CD1c-positive myeloid dendritic cell (primary cell): ENCODE results near the gene ANTXR1.

ENCODE experiments used
- DNase-seq: peaks from one replicate; pipeline ENCODE4 v3.0.0-alpha.2; 2016; ENCODE audit errors: extremely low spot score

Gene ANTXR1

DNA sequence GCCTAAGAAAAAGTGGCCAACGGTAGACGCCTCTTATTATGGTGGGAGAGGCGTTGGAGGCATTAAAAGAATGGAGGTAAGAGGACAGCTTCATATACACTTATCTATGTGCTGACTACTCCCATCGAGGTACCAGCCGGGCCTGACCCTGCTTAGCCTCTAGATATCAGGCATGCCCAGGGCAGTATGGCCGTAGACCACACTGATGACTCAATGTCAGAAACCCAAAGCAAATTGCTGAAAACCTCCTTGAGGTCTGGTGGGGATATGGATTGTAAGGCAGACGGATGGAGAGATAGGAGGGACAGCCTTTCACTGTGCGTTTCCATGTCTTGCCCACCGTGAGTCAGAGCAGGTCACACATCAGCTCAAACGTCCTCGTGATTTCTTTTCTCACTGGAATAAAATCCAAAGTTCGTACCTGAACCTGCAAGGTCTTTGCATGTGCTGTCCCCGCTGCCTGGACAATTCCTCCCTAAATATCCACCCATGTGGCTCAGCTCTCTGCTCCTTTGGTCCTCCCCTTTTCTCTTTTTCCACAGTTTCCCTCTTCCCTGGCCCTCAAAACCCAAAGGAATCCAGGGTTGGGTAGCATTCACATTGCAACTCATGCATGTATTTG lies 168.9 kb downstream of the ANTXR1 start:
- DNase-seq = no peak

DNA sequence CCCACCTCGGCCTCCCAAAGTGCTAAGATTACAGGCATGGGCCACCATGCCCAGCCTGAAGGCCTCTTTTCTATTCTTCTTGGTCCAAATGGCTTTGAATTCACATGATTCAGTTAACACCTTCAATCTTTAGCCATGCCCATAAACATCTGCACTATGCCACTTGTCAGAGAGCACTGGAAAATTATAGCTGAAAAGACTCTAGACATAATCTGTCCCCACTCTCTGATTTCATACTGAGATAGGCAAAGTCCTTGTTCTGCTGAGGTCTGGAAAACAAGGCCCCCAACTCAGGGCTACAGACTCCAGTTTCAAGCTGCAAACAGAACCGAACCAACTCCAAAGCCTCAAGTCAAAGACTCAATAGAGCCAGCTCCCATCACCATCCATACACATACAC lies 170.7 kb downstream of the ANTXR1 start:
- DNase-seq = no peak

DNA sequence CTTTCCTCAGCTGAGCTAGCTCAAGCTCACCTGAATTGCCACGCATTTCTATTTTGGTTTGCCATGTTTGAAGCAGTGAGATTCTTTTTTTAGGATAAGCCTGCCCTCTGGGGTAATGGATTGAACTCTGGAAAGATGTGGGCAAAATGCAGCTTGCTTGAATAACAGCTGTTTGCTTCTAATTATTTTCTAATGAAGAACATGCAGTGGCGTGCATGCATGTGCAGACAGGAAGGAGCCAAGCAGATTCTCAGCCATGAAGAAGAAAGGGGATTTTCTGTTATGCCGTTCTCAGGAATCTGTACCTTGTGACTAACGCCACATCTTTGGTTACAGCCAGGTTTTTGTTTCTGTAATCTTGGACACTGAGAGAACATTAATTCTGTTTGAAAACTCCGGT lies 171.2 kb downstream of the ANTXR1 start:
- DNase-seq = no peak

DNA sequence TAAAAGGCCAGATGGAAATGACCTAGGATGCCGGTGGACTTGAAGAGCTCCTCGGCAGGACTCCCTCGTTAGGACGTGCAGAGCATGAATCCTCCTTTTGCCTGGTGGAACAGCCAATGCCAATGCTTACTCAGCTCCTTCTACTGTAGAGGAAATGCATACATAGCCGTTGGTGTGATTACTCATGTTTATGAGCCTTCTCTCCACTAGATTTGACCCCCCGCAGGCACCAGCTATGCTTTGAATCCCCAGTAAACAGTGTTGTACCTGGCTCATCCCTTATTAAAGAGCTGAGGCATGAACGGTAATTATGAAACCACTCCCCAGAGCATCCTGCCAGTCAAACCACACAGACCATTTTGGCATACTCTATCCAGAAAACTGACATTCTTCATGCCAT lies 172.8 kb downstream of the ANTXR1 start:
- no peak for DNase-seq

DNA sequence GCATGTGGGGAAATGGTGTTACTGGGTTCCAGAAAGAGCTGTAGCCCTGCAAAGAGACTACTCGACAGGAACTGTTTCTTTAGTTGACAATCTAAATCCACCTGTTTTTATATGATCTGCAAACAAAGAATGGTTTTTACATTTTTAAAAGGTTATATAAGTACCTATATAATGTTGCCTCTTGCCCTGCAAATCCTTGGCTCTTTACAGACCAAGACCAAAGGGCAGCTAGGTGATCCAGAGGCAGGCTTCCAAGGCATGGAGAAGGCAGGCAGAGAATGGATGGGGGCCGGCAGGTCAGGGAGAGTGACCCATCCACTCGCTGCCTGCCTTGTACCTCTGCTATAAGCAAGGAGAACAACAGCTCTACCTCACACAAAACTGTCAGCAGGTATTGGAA lies 173.6 kb downstream of the ANTXR1 start:
- DNase-seq = no peak

DNA sequence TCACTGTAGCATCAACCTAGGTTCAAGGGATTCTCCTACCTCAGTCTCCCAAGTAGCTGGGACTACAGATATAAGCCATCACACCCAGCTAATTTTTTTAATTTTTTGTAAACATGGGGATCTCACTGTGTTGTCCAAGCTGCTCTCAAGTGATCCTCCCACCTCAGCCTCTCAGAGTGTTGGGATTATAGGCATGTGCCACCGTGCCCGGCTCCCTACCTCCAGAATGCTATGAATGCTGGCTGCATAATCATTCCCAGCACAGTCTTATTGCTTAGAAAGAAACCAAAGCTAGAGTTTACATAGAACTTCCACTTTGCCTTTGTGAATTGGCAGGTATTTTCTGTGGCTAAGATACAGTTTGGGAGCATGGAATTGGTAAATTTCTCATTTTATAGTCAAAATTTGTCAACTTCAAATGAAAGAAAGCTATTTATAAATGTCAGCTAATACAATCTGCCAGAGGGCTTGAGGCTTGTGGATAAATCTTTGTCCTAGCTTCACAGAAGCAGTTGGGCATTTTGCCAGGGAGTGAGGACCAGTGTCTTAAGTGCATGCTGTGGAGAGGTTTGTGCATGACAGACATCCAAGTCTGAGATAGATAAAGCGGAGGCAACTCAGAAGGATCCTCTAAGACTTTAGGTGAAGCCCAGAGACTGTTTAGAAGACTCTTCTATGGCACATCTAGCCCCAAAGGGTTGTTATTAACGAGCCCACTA lies 175.4 kb downstream of the ANTXR1 start:
- no peak for DNase-seq

DNA sequence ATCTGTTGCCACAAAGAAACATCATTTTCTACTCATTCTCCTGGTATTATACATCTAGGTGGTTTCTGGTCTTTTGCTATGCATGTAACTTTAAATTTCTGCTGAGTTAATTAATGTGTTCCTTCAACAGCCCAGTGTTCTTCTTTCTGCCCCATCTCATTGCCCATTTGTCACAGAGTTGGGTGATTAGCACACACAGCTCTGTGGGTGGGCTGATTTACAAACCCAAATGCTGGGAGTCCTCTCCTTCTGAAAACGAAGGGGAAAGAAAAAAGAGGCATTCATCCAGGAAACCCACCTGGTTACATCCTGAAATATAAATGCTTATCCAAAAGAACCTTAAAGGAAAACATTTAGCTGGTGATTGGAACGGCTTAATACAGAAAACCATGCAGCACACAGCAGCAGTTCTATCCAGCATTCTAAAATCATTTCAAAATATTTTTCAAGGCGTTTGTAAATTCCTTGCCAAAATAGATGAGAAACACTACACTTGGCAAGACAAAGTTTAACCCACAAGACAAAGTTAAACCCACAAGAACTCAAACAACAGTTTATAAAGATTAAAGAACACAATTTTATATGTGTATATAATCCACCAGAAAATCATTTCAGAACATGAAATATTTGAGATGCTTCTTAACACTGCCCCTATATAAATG lies 177.9 kb downstream of the ANTXR1 start:
- DNase-seq = no peak

DNA sequence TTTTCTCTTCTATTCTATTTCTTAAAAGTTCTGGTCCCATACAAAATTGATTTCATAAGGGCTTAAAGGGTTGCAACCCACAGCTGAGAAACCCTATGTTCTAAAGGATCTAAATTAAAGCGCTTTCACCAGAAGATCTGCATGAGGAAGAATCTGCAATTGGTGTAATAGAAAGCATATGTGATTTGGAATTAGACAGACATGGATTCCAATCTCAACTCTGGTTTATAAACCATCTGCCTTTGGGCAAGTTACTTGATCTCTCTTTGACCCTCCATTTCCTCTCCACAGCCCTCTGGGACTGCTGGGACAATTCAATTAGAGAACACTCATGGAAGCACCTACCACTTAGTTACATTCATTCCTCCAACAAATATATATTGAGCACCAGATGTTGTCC lies 178.7 kb downstream of the ANTXR1 start:
- no peak for DNase-seq

DNA sequence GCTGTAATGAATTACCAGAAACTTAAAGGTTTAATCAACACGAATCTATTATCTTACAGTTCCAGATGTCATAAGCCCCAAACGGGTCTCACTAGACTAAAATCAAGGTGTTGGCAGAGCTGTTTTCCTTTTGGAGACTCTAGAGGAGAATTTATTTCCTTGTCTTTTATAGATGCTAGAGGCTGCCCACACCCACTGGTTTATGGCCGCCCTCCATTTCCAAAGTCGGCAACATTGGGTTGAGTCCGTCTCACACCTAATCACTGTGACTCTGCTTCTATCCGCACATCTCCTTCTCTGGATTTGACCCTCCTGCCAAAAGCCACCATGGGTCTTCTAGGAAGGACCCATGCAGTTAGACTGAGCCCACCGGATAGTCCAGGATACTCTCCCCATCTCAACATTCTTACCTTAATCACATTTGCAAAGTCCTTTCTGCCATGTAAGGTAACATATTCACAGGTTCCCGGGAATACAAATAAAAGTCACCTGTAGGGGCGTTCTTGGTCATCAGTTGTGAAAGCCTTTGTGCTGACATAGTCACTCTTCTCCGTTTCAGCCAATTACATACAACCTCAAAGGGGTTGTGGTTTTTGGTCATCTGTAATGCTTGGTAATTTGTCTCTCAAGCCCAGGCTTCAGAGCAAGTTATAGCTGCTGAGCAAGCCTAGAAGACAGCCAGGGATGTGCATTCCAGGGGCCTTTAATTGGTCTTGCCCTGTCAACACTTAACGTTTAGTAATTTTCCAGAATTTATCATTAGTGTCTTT lies 179.4 kb downstream of the ANTXR1 start:
- DNase-seq = no peak

DNA sequence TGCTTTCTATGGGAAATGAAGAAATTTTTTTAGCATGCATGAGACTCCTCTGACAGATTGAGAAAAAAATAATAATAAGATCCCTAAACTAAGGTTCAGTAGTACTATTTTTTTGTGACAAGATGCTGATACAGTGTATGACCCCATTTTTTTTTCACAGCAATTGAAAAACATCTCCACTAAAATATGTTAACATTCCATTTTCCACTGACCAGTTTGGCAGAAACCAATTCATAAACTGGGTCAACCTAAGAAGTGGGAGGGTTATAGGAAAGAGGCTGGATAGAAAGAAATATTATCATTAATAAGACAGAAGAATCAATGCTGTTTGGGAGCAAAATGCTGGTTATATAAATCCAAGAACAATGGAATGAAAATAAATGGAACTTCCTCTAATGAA lies 182.7 kb downstream of the ANTXR1 start:
- no peak for DNase-seq

DNA sequence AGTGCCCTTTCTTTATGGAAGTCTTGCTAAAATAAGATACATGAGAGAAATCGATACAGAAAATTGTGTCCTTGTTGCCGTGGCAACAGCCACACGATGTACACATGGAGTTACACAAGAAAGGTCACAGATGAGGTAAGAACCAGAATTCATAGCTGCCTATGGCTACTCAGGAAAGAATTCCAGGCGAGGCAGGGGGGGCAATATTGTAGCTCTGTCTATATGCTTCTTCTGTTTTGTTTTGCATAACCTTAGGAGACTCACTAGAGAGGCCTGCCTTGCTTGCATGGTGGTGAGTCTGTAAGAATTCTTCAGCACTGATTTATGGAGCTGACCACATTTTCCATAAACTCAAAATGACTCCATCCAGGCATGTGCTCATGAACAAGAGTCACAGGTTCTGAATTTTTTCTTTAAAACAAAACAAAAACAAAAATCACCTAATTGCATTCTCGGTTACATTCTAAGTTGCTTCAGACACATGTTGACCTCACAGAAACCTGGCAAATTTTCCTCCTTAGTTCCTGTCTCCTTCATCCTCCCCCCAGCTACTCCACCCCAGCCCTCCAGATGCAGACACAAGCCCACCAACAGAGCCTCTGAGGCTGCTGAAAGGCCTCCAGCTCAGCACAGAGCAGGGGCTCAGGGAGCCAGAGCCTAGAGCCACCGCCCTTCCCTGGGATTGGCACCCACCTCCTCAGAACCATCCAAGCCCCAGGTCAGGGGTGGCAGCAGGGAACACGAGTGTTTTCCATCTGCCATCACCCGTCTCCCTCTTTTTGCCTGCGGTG lies 183.5 kb downstream of the ANTXR1 start:
- DNase-seq = no peak

DNA sequence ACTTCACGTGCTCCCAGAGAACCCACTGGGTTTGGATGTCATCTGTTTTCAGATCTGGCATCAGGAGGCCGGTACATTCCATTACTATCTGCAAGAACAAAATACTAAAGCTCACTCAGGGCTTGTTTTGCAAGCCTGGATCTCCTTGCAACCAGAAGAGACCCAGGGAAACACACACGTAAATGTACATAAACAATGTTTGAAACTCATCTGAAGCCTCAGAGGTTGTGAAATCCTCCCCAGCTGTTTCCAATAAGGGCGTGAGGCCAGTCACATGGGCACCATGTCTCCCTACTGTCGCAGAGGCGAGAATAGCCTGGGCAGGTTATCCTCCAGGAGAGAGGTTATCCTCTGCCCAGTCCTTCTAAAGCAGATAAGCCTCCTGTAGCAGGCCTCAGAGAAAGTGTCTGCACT lies 187.1 kb downstream of the ANTXR1 start:
- no peak for DNase-seq

DNA sequence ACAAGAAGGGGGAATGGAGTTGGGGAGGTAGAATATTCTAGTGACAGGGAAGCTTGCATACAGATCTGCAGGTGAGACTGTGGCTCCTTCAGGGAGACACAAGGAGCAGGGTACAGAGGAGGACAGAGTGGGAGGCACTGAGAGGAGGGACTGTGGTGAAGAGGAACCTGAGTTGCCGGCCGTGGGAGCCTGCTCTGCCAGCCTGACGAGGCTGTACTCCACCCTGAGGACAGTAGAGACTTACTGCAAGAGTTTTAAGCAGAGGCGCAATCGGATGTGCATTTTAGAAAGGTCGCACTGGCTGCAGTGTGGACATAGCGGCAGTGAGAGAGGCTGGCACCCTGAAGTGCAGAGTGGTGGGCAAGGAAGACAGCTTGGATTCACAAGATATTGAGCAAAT lies 188.3 kb downstream of the ANTXR1 start:
- peak; percentile 3 for DNase-seq

DNA sequence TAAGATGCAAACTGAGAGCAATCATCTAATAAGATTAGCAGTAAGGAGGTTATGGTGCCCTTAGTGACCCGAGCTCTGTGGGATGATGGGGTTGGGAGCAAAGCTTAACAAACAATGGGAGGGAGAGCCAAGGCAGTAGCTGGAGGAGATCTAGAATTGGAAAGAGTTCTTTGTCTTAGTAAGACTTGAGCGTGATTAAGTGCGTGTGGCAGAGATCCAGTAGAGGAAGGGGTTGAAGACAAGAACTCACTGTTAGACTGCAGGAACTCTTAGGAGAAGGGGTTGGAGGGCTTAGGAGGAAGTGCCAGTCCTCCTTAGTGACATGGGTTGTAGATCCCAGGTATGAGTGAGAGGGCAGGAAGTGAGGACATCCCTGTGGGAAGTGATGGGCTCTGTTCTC lies 189.3 kb downstream of the ANTXR1 start:
- no peak for DNase-seq

DNA sequence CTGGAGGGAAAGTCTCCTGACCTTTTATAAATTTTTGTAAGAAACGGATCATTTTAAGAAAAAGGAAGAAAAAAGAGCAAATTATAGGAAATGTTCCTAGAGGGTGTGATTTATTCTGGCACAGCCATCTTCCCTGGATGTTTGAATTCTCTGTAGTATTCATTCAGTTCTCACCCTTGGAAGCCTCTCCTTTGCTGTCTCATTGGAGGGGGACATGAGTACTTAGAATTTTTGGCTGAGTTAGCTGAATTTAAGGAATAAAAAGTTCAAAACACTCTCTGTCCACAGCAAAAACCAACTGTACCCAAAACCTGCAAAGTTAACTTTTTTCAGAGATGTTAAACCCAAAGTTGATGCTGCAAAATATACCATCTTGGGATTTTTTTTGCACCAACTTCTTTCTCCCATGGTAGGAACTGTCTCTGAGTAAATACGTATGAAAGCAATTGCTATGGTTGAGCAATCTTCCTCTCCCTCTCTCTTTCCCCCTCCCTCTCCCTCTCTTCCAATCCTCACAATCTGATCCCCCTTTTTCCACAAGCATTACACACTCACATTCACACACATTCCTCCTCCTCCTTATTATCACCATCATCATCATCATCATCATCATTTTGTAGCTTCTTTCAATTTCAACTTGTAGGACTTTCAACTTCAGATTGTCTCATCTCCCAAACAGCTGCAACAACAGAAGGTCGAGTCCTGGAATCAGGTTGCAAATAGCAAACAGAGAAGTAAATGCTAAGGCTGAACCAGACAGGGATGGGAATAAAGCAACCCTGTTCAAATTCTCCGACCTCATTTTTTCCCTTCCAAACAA lies 190.4 kb downstream of the ANTXR1 start:
- DNase-seq = no peak

DNA sequence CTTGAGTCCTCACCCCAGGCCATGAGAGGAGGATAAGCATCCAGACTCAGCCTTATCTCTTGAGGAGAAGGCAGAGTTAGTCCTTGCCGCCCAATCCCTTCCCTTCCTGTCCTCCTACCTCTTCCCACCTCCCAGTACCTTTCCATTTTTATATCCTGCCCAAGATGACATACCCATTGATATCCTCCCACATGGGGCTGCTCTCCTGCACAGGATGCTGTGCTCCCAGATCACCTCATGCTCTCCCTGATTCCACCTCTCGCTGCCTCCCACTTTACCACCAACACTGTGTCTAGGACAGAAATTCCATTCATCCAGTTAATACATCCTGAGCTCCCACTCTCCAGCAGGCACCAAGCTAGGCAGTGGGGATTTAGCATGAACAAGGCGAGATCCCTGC lies 191.7 kb downstream of the ANTXR1 start:
- DNase-seq = no peak

DNA sequence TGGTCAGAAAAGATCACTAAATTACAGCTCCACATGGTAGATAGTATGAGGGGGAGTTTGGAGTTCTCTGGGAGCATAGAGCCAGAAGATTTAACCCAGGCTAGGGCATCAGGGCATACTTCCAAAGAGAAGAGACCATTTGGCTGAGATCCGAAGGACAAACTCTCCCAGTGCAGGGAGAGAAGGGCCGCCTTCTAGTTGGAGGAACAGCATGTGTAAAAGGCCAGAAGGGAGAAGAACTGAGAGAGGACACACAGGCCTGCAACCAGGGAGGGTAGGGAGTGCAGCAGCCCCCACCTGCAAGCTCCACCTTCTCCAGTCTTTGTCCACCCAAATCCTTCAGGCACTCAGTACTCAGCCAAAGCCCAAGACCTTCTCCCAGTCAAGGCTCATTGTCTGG lies 192.1 kb downstream of the ANTXR1 start:
- no peak for DNase-seq

DNA sequence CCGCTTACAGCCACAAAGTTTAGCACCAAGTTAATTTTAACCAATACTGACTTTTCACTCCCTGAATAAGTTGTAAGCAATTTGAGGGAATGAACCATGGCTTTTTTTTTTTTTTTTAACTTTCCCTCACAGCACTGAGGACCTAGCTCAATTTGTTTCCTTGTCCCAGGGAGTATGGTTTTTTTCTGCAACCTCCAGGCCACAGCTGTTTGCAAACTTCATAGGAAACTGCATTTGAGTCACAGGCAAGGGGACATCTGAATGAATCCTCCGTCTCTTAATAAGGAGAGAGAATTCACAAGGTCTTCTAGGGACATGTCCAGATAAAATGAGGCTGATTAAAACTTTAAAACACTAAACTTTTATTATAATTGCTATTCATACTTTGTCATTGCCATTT lies 192.5 kb downstream of the ANTXR1 start:
- no peak for DNase-seq

DNA sequence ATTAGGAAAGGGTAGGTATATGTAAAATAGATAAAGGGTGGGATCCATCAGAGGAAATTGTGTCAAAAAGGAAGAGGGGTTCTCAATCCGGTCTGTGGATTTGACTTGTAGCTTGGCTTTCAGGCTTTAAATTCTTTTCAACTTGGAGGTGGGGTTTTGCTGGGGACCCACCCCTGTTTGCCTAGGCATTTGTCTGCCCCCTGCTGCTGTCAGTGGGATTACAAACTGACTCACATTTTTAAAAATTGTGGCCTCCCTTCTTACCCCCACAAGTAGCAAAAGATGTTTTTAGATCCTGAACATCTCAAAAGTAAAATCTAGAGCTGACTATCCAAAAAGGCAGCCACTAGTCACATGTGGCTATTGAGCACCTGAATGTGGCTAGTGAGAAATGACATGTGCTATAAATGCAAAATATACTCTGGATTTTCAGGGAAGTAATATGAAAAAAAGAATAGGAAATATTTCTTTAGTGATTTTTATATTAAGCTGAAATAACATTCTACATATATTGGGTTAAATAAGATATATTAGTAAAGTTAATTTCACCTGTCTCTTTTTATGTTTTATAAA lies 195.1 kb downstream of the ANTXR1 start:
- DNase-seq = no peak

DNA sequence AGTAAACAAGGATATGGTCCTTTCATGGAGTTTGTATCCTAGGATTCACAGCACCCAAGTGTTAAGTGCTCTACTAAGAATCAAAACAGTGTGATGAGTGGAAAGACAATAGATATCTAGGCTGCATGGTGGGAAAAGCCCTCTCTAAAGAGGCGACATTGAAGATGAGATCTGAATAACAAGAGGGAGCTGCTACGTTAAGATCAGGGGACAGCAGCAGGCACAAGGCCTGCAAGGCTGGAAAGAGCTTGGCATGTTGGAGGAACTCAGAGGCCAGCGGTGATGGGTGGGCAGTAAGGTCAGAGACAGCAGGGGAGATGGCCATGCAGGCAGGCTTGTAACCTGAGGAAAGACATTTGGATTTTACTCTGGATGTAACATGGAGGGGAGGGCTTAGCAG lies 196.5 kb downstream of the ANTXR1 start:
- DNase-seq = no peak

DNA sequence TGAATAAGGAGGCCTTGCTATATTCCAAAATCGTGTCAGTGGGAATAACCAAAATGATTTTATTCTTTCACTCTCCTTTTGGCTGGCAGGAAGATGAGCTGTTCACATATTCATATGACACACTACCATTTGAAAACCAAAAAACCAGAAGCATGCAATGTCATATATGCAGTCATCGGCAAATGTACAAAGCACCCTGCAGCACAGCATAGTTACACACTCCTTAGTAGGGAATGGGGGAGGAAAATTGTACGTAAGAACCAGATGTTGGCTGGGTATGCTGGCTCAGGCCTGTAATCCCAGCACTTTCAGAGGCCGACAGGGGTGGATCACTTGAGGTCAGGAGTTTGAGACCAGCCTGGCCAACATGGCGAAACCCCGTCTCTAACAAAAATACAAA lies 197.4 kb downstream of the ANTXR1 start:
- DNase-seq = no peak
